Suppressor macrophage treated with lipopolysaccharide for 1 hour (primary cell): Measurements from ENCODE around the gene ITGAL.

Source experiments
- DNase-seq, 3 donors: peaks; one replicate each; pipeline ENCODE4 v3.0.0-alpha.2; 2020 to 2022

The ITGAL gene

GRCh38 chr16:30569746-30570635 lies 97.4 kb downstream of the ITGAL start:
- no peak for DNase-seq

GRCh38 chr16:30570636-30571444 lies 98.3 kb downstream of the ITGAL start:
- peak in 2 of 3 donors; percentile 13 to 21 for DNase-seq

- DNase-seq, result peak; percentile 94 to 95 (median 95)
Measured at GRCh38 chr16:30571445-30572322, 99.1 kb downstream of the ITGAL start, which contains the start of gene ZNF688. Gene ZNF688 (minus strand): TSS chr16:30571714. CDS start chr16:30571629, 85 bp downstream.
